Fibroblast of lung (primary cell): ENCODE data around the gene PRKCA. TPM values are rescaled to one million over a fixed set of nuclear protein-coding genes. Genes with fewer than 3 reads are reported as not detected.

Source experiments
- DNase-seq, 2 donors: peaks; one replicate each; pipeline versions ENCODE4 v3.0.0 to v3.0.0-alpha.2; 2010; ENCODE audit warnings: low read depth in 2 of 2
- H2AFZ ChIP-seq: 2 replicates; pipeline ENCODE4 v1.5.1; 2012; ENCODE audit warnings: low read length, control low read depth, inconsistent platforms
- H3K27ac ChIP-seq: 2 replicates; pipeline ENCODE4 v1.5.1; 2011; ENCODE audit warnings: low read length, control low read depth; ENCODE audit not compliant: insufficient read depth
- H3K27me3 ChIP-seq: 2 replicates; pipeline ENCODE4 v1.5.1; 2011; ENCODE audit warnings: mild to moderate bottlenecking, low read length; ENCODE audit not compliant: control insufficient read depth, insufficient read depth
- H3K36me3 ChIP-seq: 2 replicates; pipeline ENCODE4 v1.5.1; 2011; ENCODE audit warnings: low read length; ENCODE audit not compliant: control insufficient read depth, insufficient read depth
- H3K4me1 ChIP-seq: 2 replicates; pipeline ENCODE4 v1.5.1; 2011; ENCODE audit warnings: low read length; ENCODE audit not compliant: control insufficient read depth, insufficient read depth; ENCODE audit errors: extremely low read depth
- H3K4me2 ChIP-seq: 2 replicates; pipeline ENCODE4 v1.5.1; 2011; ENCODE audit warnings: low read length, control low read depth; ENCODE audit not compliant: insufficient read depth; ENCODE audit errors: extremely low read depth
- H3K4me3 ChIP-seq, 4 experiments: fragments of 200-600 bp in 1 of 4; sonication (generic) in 1 of 4; replicated peaks in 1 of 4; 2 replicates each; pipeline ENCODE4 v1.5.1; 2011 to 2016; ENCODE audit warnings: low read length in 4 of 4, low read depth in 3 of 4, mild to moderate bottlenecking in 3 of 4, control low read depth in 2 of 4, inconsistent platforms in 1 of 4, mixed read lengths in 1 of 4; ENCODE audit not compliant: insufficient read depth in 1 of 4; ENCODE audit errors: control extremely low read depth in 1 of 4
- H3K79me2 ChIP-seq: 2 replicates; pipeline ENCODE4 v1.5.1; 2012; ENCODE audit warnings: mild to moderate bottlenecking, low read length, inconsistent platforms; ENCODE audit not compliant: control insufficient read depth, insufficient read depth
- H3K9ac ChIP-seq: 2 replicates; pipeline ENCODE4 v1.5.1; 2011; ENCODE audit warnings: mild to moderate bottlenecking, low read length, control low read depth; ENCODE audit not compliant: insufficient read depth
- H3K9me3 ChIP-seq: 2 replicates; pipeline ENCODE4 v1.5.1; 2012; ENCODE audit warnings: low read depth, low read length; ENCODE audit not compliant: control insufficient read depth, insufficient read depth
- H4K20me1 ChIP-seq: 2 replicates; pipeline ENCODE4 v1.5.1; 2011; ENCODE audit warnings: low read length; ENCODE audit not compliant: control insufficient read depth, insufficient read depth; ENCODE audit errors: extremely low read depth
- EZH2 ChIP-seq: IDR thresholded peaks from 2 replicates; pipeline ENCODE4 v1.5.1; 2012; ENCODE audit warnings: low read length, control low read depth, mild to moderate bottlenecking; ENCODE audit errors: missing control alignments
- polyA plus RNA-seq, 2 donors: library from polyadenylated mRNA; depleted of rRNA in 1 of 2; stranded (reverse) in 1 of 2; unstranded in 1 of 2; fragments of >200 nt; gene quantifications; 2 replicates each; pipeline ENCODE4 v1.2.1, GENCODE V29; 2011 to 2012; ENCODE audit warnings: missing spikeins in 1 of 2
- total RNA-seq: library from RNA; depleted of rRNA; stranded (reverse); fragments of >200 nt; gene quantifications from 2 replicates; pipeline ENCODE4 v1.2.1, GENCODE V29; 2014
- TF ChIP-seq, protein P1 (sequence below), 2 donors: IDR thresholded peaks in 1 of 2; conservative IDR thresholded peaks in 1 of 2; 1 replicate in 1 of 2; 2 replicates in 1 of 2; pipeline ENCODE4 v1.5.1; 2011 to 2012; ENCODE audit warnings: low read length in 2 of 2, control low read depth in 1 of 2, inconsistent platforms in 1 of 2, low read depth in 1 of 2, mild to moderate bottlenecking in 1 of 2

The PRKCA gene
- total and polyA plus RNA-seq, 2 donors (not counting 1 experiment from before 2014, with no cell fraction given) = 34.0 to 74.2 TPM

DNA sequence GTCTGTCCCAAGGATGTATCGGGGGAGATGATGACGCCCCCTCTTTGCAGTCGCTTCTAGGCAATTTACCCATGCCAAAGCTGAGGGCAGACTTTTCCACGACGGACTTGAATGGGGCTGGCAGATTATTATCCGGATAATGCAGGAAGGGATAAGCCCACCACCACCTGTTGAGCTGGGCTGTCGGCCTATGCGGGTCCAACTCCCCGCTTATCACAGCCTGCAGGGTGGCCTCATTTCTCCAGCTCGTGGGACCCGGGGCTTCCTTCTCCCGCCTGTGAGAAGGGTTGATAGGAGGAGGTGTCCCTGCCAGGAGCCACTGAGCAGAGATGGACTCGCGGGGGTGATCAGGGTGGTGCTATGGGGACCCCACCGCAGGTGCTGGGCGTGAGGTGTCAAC lies 533.1 kb downstream of the PRKCA start:
- no peaks in the 10 kb centered on the region for H3K9me3 ChIP-seq
- no peak for DNase-seq
- H3K27ac ChIP-seq = no peak overlapping the region
- no peaks in the 10 kb centered on the region for H3K36me3 ChIP-seq
- no peak overlapping the region for H2AFZ ChIP-seq
- peaks cover 30% of the 10 kb centered on the region for H3K27me3 ChIP-seq
- H3K9ac ChIP-seq = no peak overlapping the region
- no peaks in the 10 kb centered on the region for H3K79me2 ChIP-seq
- TF ChIP-seq, protein P1, sequence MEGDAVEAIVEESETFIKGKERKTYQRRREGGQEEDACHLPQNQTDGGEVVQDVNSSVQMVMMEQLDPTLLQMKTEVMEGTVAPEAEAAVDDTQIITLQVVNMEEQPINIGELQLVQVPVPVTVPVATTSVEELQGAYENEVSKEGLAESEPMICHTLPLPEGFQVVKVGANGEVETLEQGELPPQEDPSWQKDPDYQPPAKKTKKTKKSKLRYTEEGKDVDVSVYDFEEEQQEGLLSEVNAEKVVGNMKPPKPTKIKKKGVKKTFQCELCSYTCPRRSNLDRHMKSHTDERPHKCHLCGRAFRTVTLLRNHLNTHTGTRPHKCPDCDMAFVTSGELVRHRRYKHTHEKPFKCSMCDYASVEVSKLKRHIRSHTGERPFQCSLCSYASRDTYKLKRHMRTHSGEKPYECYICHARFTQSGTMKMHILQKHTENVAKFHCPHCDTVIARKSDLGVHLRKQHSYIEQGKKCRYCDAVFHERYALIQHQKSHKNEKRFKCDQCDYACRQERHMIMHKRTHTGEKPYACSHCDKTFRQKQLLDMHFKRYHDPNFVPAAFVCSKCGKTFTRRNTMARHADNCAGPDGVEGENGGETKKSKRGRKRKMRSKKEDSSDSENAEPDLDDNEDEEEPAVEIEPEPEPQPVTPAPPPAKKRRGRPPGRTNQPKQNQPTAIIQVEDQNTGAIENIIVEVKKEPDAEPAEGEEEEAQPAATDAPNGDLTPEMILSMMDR (conservative IDR thresholded peaks at IDR 0.05 in 1 of 2, IDR thresholded peaks at IDR 0.05 in 1 of 2; ENCODE audit: low read depth in 1 of 2, low read length in 2 of 2) = no peak
- peak; percentile 20 for TF ChIP-seq EZH2
- no peak overlapping the region for H3K4me3 ChIP-seq
- no peak overlapping the region for H3K4me2 ChIP-seq
- H3K4me1 ChIP-seq = no peaks in the 10 kb centered on the region
- no peaks in the 10 kb centered on the region for H4K20me1 ChIP-seq

DNA sequence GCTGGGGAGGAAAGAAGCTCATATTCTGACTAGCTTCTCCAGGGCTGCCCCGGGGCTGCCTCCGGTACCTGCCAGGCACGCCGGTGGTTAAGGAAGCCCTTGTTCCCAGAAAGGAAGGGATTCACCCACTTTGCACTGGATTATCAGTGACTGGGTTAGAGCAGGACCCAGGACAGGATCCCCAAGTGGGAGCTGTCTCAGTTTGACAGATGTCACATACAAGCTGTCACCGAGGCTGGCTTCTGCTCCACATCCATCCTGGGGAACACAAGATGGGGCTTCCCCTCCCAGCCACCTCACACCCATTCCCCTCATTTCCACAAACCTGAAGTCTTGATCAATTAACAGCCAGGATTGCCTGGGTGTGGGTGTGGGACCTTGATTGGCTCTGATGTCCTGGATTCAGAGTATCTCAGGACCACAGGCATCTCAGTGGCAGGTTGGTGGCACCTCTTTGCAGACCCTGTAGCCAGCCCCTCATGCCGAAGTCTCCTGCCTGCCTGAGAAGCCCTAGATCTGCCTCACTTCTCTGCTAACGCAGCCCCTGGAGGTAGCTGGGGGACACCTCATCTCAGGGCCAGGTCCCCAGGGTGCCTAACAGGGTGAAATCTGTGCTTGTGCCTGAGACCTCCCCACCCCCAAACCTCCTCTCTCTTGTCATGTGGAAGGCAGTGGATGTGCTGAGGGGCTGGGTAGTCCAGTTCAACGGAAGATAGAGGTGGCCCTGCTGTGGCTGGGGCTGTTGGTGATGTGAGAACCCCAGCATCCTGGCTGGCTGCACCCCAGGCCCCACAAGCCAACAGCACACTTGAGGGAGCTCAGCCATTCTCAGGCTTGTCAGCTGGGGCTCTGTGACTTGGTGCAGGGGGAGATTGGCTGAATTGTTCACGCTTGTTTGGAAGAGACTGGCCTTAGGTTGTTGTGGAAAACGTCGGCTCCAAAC lies 533.9 kb downstream of the PRKCA start:
- peaks cover 30% of the 10 kb centered on the region for H3K27me3 ChIP-seq
- no peak overlapping the region for H3K27ac ChIP-seq
- H3K4me3 ChIP-seq = no peak overlapping the region
- no peak overlapping the region for H3K9ac ChIP-seq
- H3K4me1 ChIP-seq = no peaks in the 10 kb centered on the region
- no peaks in the 10 kb centered on the region for H4K20me1 ChIP-seq
- no peak overlapping the region for H3K4me2 ChIP-seq
- TF ChIP-seq, protein P1 (conservative IDR thresholded peaks at IDR 0.05 in 1 of 2, IDR thresholded peaks at IDR 0.05 in 1 of 2; ENCODE audit: low read depth in 1 of 2, low read length in 2 of 2) = no peak
- TF ChIP-seq EZH2 = no peak
- H3K9me3 ChIP-seq = no peaks in the 10 kb centered on the region
- no peak overlapping the region for H2AFZ ChIP-seq
- no peak for DNase-seq
- no peaks in the 10 kb centered on the region for H3K36me3 ChIP-seq
- H3K79me2 ChIP-seq = no peaks in the 10 kb centered on the region

DNA sequence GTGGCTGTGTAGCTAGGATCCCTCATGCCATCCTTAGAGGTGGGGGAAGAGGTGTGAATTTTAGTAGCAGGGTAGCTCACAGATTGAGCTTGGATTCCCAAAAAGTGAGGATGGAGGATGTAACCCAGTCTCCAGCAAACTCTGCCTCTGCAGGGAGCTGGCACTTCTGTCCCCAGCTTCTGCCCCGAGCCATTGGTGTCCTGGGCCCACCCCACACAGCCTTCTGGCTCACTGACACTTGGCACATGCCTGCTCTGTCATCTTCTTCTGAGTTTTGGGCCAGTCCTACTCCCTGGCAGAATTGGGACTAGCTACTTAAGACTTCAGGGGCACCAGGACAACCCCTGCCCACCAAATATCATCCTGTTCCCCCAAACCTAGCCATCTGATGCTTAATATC lies 534.8 kb downstream of the PRKCA start:
- Histone ChIP-seq H3K4me2 (no peak overlapping the region), H2AFZ (no peak overlapping the region), H4K20me1 (no peaks in the 10 kb centered on the region), H3K4me1 (no peaks in the 10 kb centered on the region), H3K79me2 (no peaks in the 10 kb centered on the region), H3K36me3 (no peaks in the 10 kb centered on the region), H3K9ac (no peak overlapping the region), H3K9me3 (no peaks in the 10 kb centered on the region), H3K4me3 (no peak overlapping the region), H3K27ac (no peak overlapping the region), H3K27me3 (peaks cover 30% of the 10 kb centered on the region)
- no peak for DNase-seq
- TF ChIP-seq EZH2 = no peak
- TF ChIP-seq, protein P1 (conservative IDR thresholded peaks at IDR 0.05 in 1 of 2, IDR thresholded peaks at IDR 0.05 in 1 of 2; ENCODE audit: low read depth in 1 of 2, low read length in 2 of 2) = no peak
